NT2/D1 (cell line): ENCODE data around the gene JARID2.

Experiments
- DNase-seq: peaks from one replicate; pipeline ENCODE4 v3.0.0-alpha.2; 2011; ENCODE audit warnings: low read depth, low spot score
- H3K27me3 ChIP-seq: 2 replicates; pipeline ENCODE4 v1.6.0; 2011; ENCODE audit warnings: mild to moderate bottlenecking; ENCODE audit not compliant: insufficient read length, insufficient read depth
- H3K36me3 ChIP-seq: 2 replicates; pipeline ENCODE4 v1.6.1; 2011; ENCODE audit warnings: mild to moderate bottlenecking, low read length, mixed read lengths; ENCODE audit not compliant: insufficient read depth, insufficient read length
- H3K4me1 ChIP-seq: 2 replicates; pipeline ENCODE4 v1.5.1; 2011; ENCODE audit not compliant: insufficient read depth, insufficient read length
- H3K4me3 ChIP-seq: 2 replicates; pipeline ENCODE4 v1.5.1; 2011; ENCODE audit warnings: low read depth; ENCODE audit not compliant: insufficient read length
- H3K9ac ChIP-seq: 2 replicates; pipeline ENCODE4 v1.6.0; 2011; ENCODE audit warnings: low read depth; ENCODE audit not compliant: insufficient read length
- H3K9me3 ChIP-seq: 2 replicates; pipeline ENCODE4 v1.5.1; 2011; ENCODE audit warnings: mild to moderate bottlenecking, low read length; ENCODE audit not compliant: insufficient read depth
- SUZ12 ChIP-seq: IDR thresholded peaks from 2 replicates; pipeline ENCODE4 v1.6.1; 2011; ENCODE audit not compliant: insufficient read length, insufficient read depth; ENCODE audit errors: extremely low read depth
- YY1 ChIP-seq: IDR thresholded peaks from 2 replicates; pipeline ENCODE4 v1.6.1; 2011; ENCODE audit not compliant: insufficient read length, insufficient read depth
- ZNF274 ChIP-seq: IDR thresholded peaks from 2 replicates; pipeline ENCODE4 v1.6.1; 2011; ENCODE audit warnings: mild to moderate bottlenecking, low read depth, low read length

The JARID2 gene

GRCh38 chr6:15524861-15525401 lies 279.1 kb downstream of the JARID2 start:
- Histone ChIP-seq H3K9ac (no peak overlapping the region), H3K27me3 (no peaks in the 10 kb centered on the region), H3K9me3 (peaks cover 22% of the 10 kb centered on the region), H3K36me3 (peaks cover 32% of the 10 kb centered on the region), H3K4me1 (no peaks in the 10 kb centered on the region), H3K4me3 (no peak overlapping the region)
- DNase-seq = no peak
- TF ChIP-seq YY1 (no peak), ZNF274 (no peak), SUZ12 (no peak)

GRCh38 chr6:15526212-15526701 lies 280.4 kb downstream of the JARID2 start:
- Histone ChIP-seq H3K4me1 (no peaks in the 10 kb centered on the region), H3K9ac (no peak overlapping the region), H3K4me3 (no peak overlapping the region), H3K27me3 (no peaks in the 10 kb centered on the region), H3K9me3 (peaks cover 22% of the 10 kb centered on the region), H3K36me3 (peaks cover 27% of the 10 kb centered on the region)
- TF ChIP-seq ZNF274 (no peak), YY1 (no peak), SUZ12 (no peak)
- DNase-seq = no peak

- Histone ChIP-seq H3K27me3 (no peaks in the 10 kb centered on the region), H3K4me1 (no peaks in the 10 kb centered on the region), H3K36me3 (peaks cover 16% of the 10 kb centered on the region), H3K4me3 (no peak overlapping the region), H3K9me3 (peaks cover 22% of the 10 kb centered on the region), H3K9ac (no peak overlapping the region)
- no peak for DNase-seq
- TF ChIP-seq ZNF274 (no peak), YY1 (no peak), SUZ12 (no peak)
Observed at GRCh38 chr6:15527838-15528617, 282.2 kb downstream of the JARID2 start.

- H3K36me3 ChIP-seq = peaks cover 8% of the 10 kb centered on the region
- H3K4me3 ChIP-seq = no peak overlapping the region
Observed at GRCh38 chr6:15528870-15529269, 283.0 kb downstream of the JARID2 start.

GRCh38 chr6:15530411-15530810 lies 284.5 kb downstream of the JARID2 start:
- no peak overlapping the region for H3K4me3 ChIP-seq
- peaks cover 21% of the 10 kb centered on the region for H3K9me3 ChIP-seq
- H3K36me3 ChIP-seq = peaks cover 2% of the 10 kb centered on the region
- TF ChIP-seq YY1 = no peak
- no peak for TF ChIP-seq ZNF274
- TF ChIP-seq SUZ12 = no peak
- no peak overlapping the region for H3K9ac ChIP-seq
- H3K4me1 ChIP-seq = no peaks in the 10 kb centered on the region
- DNase-seq = no peak
- no peaks in the 10 kb centered on the region for H3K27me3 ChIP-seq

More at GRCh38 chr6:15528870-15529269, 283.0 kb downstream of the JARID2 start:
- Histone ChIP-seq H3K9me3 (peaks cover 22% of the 10 kb centered on the region), H3K27me3 (no peaks in the 10 kb centered on the region), H3K4me1 (no peaks in the 10 kb centered on the region), H3K9ac (no peak overlapping the region)
- no peak for DNase-seq
- TF ChIP-seq SUZ12 (no peak), YY1 (no peak), ZNF274 (no peak)

GRCh38 chr6:15531973-15532372 lies 286.1 kb downstream of the JARID2 start:
- Histone ChIP-seq H3K9me3 (peaks cover 18% of the 10 kb centered on the region), H3K27me3 (no peaks in the 10 kb centered on the region), H3K4me1 (no peaks in the 10 kb centered on the region), H3K4me3 (no peak overlapping the region), H3K36me3 (peaks cover 2% of the 10 kb centered on the region), H3K9ac (no peak overlapping the region)
- DNase-seq = no peak
- TF ChIP-seq ZNF274 (no peak), YY1 (no peak)

- Histone ChIP-seq H3K36me3 (peaks cover 2% of the 10 kb centered on the region), H3K9me3 (peaks cover 7% of the 10 kb centered on the region; the same call in 1 of the 2 replicates), H3K9ac (no peak overlapping the region), H3K27me3 (no peaks in the 10 kb centered on the region), H3K4me3 (no peak overlapping the region), H3K4me1 (no peaks in the 10 kb centered on the region)
- no peak for DNase-seq
- no peak for TF ChIP-seq ZNF274
- no peak for TF ChIP-seq SUZ12
- no peak for TF ChIP-seq YY1
Observed at GRCh38 chr6:15533379-15534026, 287.6 kb downstream of the JARID2 start.
